Measurements from ENCODE around the gene C3AR1.
A peak's percentile ranks its signal among the peaks of the same experiment; 100 is the strongest.

The C3AR1 gene

GRCh38 chr12:8058506-8058905, 7.7 kb downstream of the C3AR1 start:
- DNase-seq (ENCODE audit: low read depth in 2 of 2, low spot score in 1 of 2): no peak

GRCh38 chr12:8057839-8058238, 8.3 kb downstream of the C3AR1 start:
- no peak for DNase-seq (ENCODE audit: low read depth in 2 of 2, low spot score in 1 of 2)

- no peak for DNase-seq (ENCODE audit: low read depth in 2 of 2, low spot score in 1 of 2)
These were observed 8.9 kb downstream of the C3AR1 start for GRCh38 chr12:8057306-8057705.

GRCh38 chr12:8054816-8055215, 11.3 kb downstream of the C3AR1 start:
- DNase-seq (ENCODE audit: low read depth in 2 of 2, low spot score in 1 of 2): no peak

GRCh38 chr12:8052679-8053078, 13.5 kb downstream of the C3AR1 start:
- DNase-seq (ENCODE audit: low read depth in 2 of 2, low spot score in 1 of 2): no peak

GRCh38 chr12:8050600-8051250, 15.4 kb downstream of the C3AR1 start:
- DNase-seq (ENCODE audit: low read depth in 2 of 2, low spot score in 1 of 2): no peak

GRCh38 chr12:8048906-8049305, 17.3 kb downstream of the C3AR1 start:
- no peak for DNase-seq (ENCODE audit: low read depth in 2 of 2, low spot score in 1 of 2)

- DNase-seq (ENCODE audit: low read depth in 2 of 2, low spot score in 1 of 2): no peak
These were observed 18.3 kb downstream of the C3AR1 start for GRCh38 chr12:8047842-8048241.

GRCh38 chr12:8045952-8046944, 19.9 kb downstream of the C3AR1 start:
- peak; percentile 54 to 84 for DNase-seq (ENCODE audit: low read depth in 2 of 2, low spot score in 1 of 2)

- no peak for DNase-seq (ENCODE audit: low read depth in 2 of 2, low spot score in 1 of 2)
These were observed 25.4 kb downstream of the C3AR1 start for GRCh38 chr12:8040791-8041190.

- no peak for DNase-seq (ENCODE audit: low read depth in 2 of 2, low spot score in 1 of 2)
These were observed 27.5 kb downstream of the C3AR1 start for GRCh38 chr12:8038659-8039114.

- DNase-seq (ENCODE audit: low read depth in 2 of 2, low spot score in 1 of 2): no peak
These were observed 28.2 kb downstream of the C3AR1 start for GRCh38 chr12:8037947-8038346.

GRCh38 chr12:8037046-8037663, 29.0 kb downstream of the C3AR1 start:
- no peak for DNase-seq (ENCODE audit: low read depth in 2 of 2, low spot score in 1 of 2)

- no peak for DNase-seq (ENCODE audit: low read depth in 2 of 2, low spot score in 1 of 2)
These were observed 29.8 kb downstream of the C3AR1 start for GRCh38 chr12:8036346-8036745.

GRCh38 chr12:8035440-8036010, 30.6 kb downstream of the C3AR1 start:
- no peak for DNase-seq (ENCODE audit: low read depth in 2 of 2, low spot score in 1 of 2)

- no peak for DNase-seq (ENCODE audit: low read depth in 2 of 2, low spot score in 1 of 2)
These were observed 31.4 kb downstream of the C3AR1 start for GRCh38 chr12:8034802-8035201.

GRCh38 chr12:8033153-8034044, 32.8 kb downstream of the C3AR1 start:
- DNase-seq (ENCODE audit: low read depth in 2 of 2, low spot score in 1 of 2): no peak

- peak in 1 of 2 donors; percentile 63 for DNase-seq (ENCODE audit: low read depth in 2 of 2, low spot score in 1 of 2)
These were observed 33.7 kb downstream of the C3AR1 start, which contains the start of gene FOXJ2 for GRCh38 chr12:8032242-8033152. Gene FOXJ2 (plus strand): TSS chr12:8032716. CDS start chr12:8039833, 7,117 bp downstream.

- no peak for DNase-seq (ENCODE audit: low read depth in 2 of 2, low spot score in 1 of 2)
These were observed 34.3 kb downstream of the C3AR1 start for GRCh38 chr12:8031872-8032241.

Data from stimulated activated CD8-positive, alpha-beta memory T cell treated with anti-CD3 and anti-CD28 coated beads, Interleukin-4, amount 100 ng/mL, for 4 hours (primary cell).